Neural cell (in vitro differentiated cells): ENCODE measurements around the gene ABAT.

Experiments
- EZH2 ChIP-seq: fragments of 200-600, 300-800 bp; shearing (Covaris generic), sonication (generic); IDR thresholded peaks from 2 replicates; pipeline ENCODE4 v1.6.1; 2014; ENCODE audit warnings: antibody characterized with exemption, low read length, borderline replicate concordance, mild to moderate bottlenecking; ENCODE audit not compliant: insufficient read depth, poor library complexity, severe bottlenecking
- RAD21 ChIP-seq: fragments of 450-650 bp; conservative IDR thresholded peaks from 2 replicates; pipeline ENCODE4 v1.6.1; 2014; ENCODE audit warnings: antibody characterized with exemption, mild to moderate bottlenecking, moderate library complexity
- TAF1 ChIP-seq: IDR thresholded peaks from 2 replicates; pipeline ENCODE4 v1.6.1; 2012; ENCODE audit warnings: low read depth
- TF ChIP-seq, protein P1 (sequence below): fragments of 450-650 bp; IDR thresholded peaks from 2 replicates; pipeline ENCODE4 v1.5.1; 2014; ENCODE audit warnings: antibody characterized with exemption, mild to moderate bottlenecking, moderate library complexity; ENCODE audit not compliant: poor library complexity, severe bottlenecking
- TF ChIP-seq, protein P2 (sequence below): IDR thresholded peaks from 2 replicates; pipeline ENCODE4 v1.6.1; 2012; ENCODE audit warnings: borderline replicate concordance

DNA sequence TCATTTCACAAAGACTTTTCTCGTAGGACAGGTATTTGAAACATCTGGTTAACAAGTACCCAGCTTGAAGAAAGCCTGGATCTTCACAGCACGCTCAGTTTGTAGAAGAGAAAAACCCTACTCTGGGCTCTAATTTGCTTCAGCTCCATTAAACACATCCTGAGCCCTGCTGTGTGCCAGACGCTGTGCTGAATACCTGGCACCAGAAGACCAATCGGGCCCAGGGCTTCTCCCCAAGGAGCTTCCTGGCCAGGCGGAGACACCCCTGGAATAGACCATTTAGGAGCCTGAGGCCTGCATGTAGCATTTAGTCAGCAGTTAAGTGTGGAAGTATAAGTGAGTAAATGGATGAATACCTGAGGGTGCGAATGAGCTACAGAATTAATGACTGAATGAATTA is 8.9 kb upstream of the ABAT start:
- TF ChIP-seq RAD21 (no peak), EZH2 (no peak), TAF1 (no peak)
- TF ChIP-seq, protein P1, sequence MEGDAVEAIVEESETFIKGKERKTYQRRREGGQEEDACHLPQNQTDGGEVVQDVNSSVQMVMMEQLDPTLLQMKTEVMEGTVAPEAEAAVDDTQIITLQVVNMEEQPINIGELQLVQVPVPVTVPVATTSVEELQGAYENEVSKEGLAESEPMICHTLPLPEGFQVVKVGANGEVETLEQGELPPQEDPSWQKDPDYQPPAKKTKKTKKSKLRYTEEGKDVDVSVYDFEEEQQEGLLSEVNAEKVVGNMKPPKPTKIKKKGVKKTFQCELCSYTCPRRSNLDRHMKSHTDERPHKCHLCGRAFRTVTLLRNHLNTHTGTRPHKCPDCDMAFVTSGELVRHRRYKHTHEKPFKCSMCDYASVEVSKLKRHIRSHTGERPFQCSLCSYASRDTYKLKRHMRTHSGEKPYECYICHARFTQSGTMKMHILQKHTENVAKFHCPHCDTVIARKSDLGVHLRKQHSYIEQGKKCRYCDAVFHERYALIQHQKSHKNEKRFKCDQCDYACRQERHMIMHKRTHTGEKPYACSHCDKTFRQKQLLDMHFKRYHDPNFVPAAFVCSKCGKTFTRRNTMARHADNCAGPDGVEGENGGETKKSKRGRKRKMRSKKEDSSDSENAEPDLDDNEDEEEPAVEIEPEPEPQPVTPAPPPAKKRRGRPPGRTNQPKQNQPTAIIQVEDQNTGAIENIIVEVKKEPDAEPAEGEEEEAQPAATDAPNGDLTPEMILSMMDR, result no peak
- TF ChIP-seq, protein P2, sequence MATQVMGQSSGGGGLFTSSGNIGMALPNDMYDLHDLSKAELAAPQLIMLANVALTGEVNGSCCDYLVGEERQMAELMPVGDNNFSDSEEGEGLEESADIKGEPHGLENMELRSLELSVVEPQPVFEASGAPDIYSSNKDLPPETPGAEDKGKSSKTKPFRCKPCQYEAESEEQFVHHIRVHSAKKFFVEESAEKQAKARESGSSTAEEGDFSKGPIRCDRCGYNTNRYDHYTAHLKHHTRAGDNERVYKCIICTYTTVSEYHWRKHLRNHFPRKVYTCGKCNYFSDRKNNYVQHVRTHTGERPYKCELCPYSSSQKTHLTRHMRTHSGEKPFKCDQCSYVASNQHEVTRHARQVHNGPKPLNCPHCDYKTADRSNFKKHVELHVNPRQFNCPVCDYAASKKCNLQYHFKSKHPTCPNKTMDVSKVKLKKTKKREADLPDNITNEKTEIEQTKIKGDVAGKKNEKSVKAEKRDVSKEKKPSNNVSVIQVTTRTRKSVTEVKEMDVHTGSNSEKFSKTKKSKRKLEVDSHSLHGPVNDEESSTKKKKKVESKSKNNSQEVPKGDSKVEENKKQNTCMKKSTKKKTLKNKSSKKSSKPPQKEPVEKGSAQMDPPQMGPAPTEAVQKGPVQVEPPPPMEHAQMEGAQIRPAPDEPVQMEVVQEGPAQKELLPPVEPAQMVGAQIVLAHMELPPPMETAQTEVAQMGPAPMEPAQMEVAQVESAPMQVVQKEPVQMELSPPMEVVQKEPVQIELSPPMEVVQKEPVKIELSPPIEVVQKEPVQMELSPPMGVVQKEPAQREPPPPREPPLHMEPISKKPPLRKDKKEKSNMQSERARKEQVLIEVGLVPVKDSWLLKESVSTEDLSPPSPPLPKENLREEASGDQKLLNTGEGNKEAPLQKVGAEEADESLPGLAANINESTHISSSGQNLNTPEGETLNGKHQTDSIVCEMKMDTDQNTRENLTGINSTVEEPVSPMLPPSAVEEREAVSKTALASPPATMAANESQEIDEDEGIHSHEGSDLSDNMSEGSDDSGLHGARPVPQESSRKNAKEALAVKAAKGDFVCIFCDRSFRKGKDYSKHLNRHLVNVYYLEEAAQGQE, result no peak
